PC-9 (cell line): ENCODE data around the gene GYS1.

Experiments used
- EZH2 ChIP-seq: fragments of 200-600 bp; sonication (generic); IDR thresholded peaks from 2 replicates; pipeline ENCODE4 v1.8.0; 2017; ENCODE audit warnings: antibody characterized with exemption, low read depth
- TF ChIP-seq, protein P1 (sequence below): fragments of 200-600 bp; sonication (generic); conservative IDR thresholded peaks from 2 replicates; pipeline ENCODE4 v1.6.1; 2017; ENCODE audit warnings: mixed run types, antibody characterized with exemption, mild to moderate bottlenecking, moderate library complexity

DNA sequence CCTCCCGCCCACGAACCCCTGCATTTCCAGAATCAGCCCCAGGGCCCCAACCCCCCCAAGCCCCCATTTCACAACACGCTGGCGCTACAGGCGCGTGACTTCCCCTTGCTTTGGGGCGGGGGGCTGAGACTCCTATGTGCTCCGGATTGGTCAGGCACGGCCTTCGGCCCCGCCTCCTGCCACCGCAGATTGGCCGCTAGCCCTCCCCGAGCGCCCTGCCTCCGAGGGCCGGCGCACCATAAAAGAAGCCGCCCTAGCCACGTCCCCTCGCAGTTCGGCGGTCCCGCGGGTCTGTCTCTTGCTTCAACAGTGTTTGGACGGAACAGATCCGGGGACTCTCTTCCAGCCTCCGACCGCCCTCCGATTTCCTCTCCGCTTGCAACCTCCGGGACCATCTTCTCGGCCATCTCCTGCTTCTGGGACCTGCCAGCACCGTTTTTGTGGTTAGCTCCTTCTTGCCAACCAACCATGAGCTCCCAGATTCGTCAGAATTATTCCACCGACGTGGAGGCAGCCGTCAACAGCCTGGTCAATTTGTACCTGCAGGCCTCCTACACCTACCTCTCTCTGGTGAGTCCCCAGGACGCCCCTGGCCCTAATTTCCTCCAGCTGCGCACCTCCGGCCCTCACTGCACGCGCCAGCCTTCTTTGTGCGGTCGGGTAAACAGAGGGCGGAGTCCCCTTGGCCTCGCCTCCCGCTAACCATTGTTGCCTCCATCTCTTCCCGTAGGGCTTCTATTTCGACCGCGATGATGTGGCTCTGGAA, 27.9 kb downstream of the GYS1 start, which contains the start of gene FTL:
- TF ChIP-seq, protein P1, sequence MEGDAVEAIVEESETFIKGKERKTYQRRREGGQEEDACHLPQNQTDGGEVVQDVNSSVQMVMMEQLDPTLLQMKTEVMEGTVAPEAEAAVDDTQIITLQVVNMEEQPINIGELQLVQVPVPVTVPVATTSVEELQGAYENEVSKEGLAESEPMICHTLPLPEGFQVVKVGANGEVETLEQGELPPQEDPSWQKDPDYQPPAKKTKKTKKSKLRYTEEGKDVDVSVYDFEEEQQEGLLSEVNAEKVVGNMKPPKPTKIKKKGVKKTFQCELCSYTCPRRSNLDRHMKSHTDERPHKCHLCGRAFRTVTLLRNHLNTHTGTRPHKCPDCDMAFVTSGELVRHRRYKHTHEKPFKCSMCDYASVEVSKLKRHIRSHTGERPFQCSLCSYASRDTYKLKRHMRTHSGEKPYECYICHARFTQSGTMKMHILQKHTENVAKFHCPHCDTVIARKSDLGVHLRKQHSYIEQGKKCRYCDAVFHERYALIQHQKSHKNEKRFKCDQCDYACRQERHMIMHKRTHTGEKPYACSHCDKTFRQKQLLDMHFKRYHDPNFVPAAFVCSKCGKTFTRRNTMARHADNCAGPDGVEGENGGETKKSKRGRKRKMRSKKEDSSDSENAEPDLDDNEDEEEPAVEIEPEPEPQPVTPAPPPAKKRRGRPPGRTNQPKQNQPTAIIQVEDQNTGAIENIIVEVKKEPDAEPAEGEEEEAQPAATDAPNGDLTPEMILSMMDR = no peak
- TF ChIP-seq EZH2 = no peak
